Measurements from ENCODE around the gene APBA3. TPM values are rescaled to one million over a fixed set of nuclear protein-coding genes. Genes with fewer than 3 reads are reported as not detected.
"Not testable (repeated sequence)": the region's sequence is repeated elsewhere in the genome, so short reads cannot be mapped to it uniquely, and the experiment has no call there.

Gene APBA3
- total RNA-seq, 1 experiment from 2014 or later, result 34.0 TPM

DNA sequence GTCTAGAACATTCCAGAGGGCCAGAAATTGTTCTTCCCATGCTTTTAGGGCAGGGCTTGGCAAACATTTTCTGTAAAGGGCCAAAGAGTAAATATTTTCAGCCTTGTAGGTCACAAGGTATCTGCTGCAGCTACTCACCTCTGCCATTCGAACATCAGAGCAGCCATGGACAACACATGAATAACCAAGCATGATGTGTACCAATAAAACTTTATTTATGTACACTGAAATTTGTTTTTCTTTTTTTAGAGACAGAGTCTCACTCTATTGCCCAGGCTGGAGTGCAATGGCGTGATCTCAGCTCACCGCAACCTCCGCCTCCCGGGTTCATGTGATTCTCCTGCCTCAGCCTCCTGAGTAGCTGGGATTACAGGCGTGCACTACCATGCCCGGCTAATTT, 3.8 kb downstream of the APBA3 start:
- BruUV-seq (replicated peaks); POLR2A ChIA-PET; H3K4me1 ChIP-seq (ENCODE audit: control insufficient read depth, insufficient read depth, low read length); H3K4me3 ChIP-seq (ENCODE audit: low read depth in 2 of 2, low read length in 2 of 2); DNase-seq (ENCODE audit: low read depth, low spot score); H3K36me3 ChIP-seq (ENCODE audit: control insufficient read depth, insufficient read depth, low read length); in situ Hi-C loops (cut with HindIII; ENCODE audit: low pct_unique_long_range_greater_than_20kb, low sequenced_read_pairs); H3K27me3 ChIP-seq (ENCODE audit: control insufficient read depth, insufficient read depth, low read length); H3K27ac ChIP-seq (ENCODE audit: low read length); H3K9me3 ChIP-seq (ENCODE audit: control insufficient read depth, insufficient read depth, low read depth, low read length); ATAC-seq; CTCF ChIA-PET; intact Hi-C loops (cut with micrococcal nuclease; ENCODE audit: unreplicated experiment): not testable (repeated sequence)

DNA sequence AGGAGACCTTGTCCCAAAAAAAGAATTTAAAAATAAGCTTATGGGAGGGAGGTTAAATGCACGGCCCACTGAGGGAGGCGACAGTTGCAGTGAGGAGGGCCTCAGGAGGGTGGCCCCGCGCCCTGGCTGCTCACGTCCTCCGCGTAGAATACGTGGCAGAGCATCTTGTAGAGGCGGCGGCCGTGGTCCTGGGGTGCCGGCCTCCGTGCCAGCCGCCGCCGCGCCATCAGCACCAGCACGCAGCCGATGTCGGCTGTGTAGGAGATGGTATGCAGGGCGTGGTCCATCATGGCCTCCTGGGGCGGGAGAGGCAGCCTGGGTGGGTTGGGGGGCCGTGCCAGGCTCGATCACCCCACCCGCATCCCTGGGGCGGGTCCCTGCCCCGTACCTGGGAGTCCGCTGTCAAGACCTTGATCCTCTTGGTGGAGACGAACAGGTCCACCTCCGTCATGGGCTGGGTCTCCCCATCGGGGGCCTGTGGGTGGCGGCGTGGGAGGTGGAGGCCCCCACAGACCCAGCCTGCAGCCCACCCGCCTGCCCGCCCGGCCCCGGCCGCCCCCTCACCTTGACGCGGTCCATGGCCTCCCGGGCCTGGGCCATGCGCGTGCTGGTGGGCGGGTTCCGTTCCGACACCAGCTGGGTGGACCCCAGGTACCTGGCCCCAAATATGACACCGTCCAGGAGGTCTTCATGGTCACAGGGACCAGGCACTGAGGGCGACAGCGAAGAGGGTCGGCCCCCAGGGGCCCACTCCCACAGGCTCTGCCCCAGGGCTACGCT, 7.7 kb downstream of the APBA3 start:
- POLR2A ChIA-PET, result no interaction called here
- BruUV-seq (replicated peaks), result no TSS peak
- no peaks in the 10 kb centered on the region for H3K36me3 ChIP-seq (ENCODE audit: control insufficient read depth, insufficient read depth, low read length)

DNA sequence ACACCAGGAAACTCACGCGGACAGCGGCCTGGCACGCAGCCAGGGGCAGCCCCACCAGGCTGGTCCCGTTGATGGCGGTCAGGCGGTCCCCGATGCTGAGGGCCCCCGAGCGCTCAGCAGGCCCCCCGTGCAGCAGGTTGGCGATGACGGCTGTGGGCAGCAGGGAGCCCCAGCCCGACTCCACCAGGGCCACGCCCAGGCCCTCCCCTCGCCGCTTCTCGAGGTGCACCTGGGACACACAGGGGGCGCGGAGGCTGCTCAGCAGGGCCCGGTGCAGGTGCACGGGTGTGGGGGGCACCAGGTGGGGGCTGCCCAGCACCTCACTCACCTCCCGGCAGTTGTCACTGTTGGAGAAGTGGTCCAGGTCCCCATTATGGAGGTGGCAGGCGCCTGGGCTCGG, 9.0 kb downstream of the APBA3 start:
- no peak overlapping the region for H3K4me3 ChIP-seq (ENCODE audit: low read depth in 2 of 2, low read length in 2 of 2)
- ATAC-seq (no peak), DNase-seq (ENCODE audit: low read depth, low spot score) (no peak)
- intact Hi-C loops (cut with micrococcal nuclease; ENCODE audit: unreplicated experiment), result no loop called here
- ChIA-PET POLR2A (no interaction called here), CTCF (no interaction called here)
- H3K9me3 ChIP-seq (ENCODE audit: control insufficient read depth, insufficient read depth, low read depth, low read length), result no peaks in the 10 kb centered on the region
- no peaks in the 10 kb centered on the region for H3K36me3 ChIP-seq (ENCODE audit: control insufficient read depth, insufficient read depth, low read length)
- no peaks in the 10 kb centered on the region for H3K4me1 ChIP-seq (ENCODE audit: control insufficient read depth, insufficient read depth, low read length)
- H3K27me3 ChIP-seq (ENCODE audit: control insufficient read depth, insufficient read depth, low read length), result no peaks in the 10 kb centered on the region
- TF ChIP-seq TCF7L2 (IDR thresholded peaks at IDR 0.05; ENCODE audit: low read depth, low read length) (no peak), SIN3A (IDR thresholded peaks at IDR 0.05; ENCODE audit: borderline replicate concordance, insufficient read depth, low read depth, low read length) (no peak), POLR2AphosphoS5 (IDR thresholded peaks at IDR 0.05; ENCODE audit: low read depth, low read length) (no peak)
- TF ChIP-seq, protein P1, sequence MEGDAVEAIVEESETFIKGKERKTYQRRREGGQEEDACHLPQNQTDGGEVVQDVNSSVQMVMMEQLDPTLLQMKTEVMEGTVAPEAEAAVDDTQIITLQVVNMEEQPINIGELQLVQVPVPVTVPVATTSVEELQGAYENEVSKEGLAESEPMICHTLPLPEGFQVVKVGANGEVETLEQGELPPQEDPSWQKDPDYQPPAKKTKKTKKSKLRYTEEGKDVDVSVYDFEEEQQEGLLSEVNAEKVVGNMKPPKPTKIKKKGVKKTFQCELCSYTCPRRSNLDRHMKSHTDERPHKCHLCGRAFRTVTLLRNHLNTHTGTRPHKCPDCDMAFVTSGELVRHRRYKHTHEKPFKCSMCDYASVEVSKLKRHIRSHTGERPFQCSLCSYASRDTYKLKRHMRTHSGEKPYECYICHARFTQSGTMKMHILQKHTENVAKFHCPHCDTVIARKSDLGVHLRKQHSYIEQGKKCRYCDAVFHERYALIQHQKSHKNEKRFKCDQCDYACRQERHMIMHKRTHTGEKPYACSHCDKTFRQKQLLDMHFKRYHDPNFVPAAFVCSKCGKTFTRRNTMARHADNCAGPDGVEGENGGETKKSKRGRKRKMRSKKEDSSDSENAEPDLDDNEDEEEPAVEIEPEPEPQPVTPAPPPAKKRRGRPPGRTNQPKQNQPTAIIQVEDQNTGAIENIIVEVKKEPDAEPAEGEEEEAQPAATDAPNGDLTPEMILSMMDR (IDR thresholded peaks at IDR 0.05), result no peak
- TF ChIP-seq, protein P2, sequence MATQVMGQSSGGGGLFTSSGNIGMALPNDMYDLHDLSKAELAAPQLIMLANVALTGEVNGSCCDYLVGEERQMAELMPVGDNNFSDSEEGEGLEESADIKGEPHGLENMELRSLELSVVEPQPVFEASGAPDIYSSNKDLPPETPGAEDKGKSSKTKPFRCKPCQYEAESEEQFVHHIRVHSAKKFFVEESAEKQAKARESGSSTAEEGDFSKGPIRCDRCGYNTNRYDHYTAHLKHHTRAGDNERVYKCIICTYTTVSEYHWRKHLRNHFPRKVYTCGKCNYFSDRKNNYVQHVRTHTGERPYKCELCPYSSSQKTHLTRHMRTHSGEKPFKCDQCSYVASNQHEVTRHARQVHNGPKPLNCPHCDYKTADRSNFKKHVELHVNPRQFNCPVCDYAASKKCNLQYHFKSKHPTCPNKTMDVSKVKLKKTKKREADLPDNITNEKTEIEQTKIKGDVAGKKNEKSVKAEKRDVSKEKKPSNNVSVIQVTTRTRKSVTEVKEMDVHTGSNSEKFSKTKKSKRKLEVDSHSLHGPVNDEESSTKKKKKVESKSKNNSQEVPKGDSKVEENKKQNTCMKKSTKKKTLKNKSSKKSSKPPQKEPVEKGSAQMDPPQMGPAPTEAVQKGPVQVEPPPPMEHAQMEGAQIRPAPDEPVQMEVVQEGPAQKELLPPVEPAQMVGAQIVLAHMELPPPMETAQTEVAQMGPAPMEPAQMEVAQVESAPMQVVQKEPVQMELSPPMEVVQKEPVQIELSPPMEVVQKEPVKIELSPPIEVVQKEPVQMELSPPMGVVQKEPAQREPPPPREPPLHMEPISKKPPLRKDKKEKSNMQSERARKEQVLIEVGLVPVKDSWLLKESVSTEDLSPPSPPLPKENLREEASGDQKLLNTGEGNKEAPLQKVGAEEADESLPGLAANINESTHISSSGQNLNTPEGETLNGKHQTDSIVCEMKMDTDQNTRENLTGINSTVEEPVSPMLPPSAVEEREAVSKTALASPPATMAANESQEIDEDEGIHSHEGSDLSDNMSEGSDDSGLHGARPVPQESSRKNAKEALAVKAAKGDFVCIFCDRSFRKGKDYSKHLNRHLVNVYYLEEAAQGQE (IDR thresholded peaks at IDR 0.05; ENCODE audit: insufficient read depth in 1 of 2, low read depth in 2 of 2, low read length in 1 of 2), result no peak
- BruUV-seq (replicated peaks), result no TSS peak
- H3K27ac ChIP-seq (ENCODE audit: low read length), result no peak overlapping the region
- in situ Hi-C loops (cut with HindIII; ENCODE audit: low pct_unique_long_range_greater_than_20kb, low sequenced_read_pairs), result no loop called here

More for the DNA sequence above, 7.7 kb downstream of the APBA3 start:
- Histone ChIP-seq H3K9me3 (ENCODE audit: control insufficient read depth, insufficient read depth, low read depth, low read length) (no peaks in the 10 kb centered on the region), H3K4me1 (ENCODE audit: control insufficient read depth, insufficient read depth, low read length) (no peaks in the 10 kb centered on the region), H3K27me3 (ENCODE audit: control insufficient read depth, insufficient read depth, low read length) (no peaks in the 10 kb centered on the region), H3K4me3 (ENCODE audit: low read depth in 2 of 2, low read length in 2 of 2) (no peak overlapping the region), H3K27ac (ENCODE audit: low read length) (no peak overlapping the region)
- CTCF ChIA-PET, result no interaction called here
- ATAC-seq, result no peak
- TF ChIP-seq, protein P1 (IDR thresholded peaks at IDR 0.05), result no peak
- TF ChIP-seq SIN3A (IDR thresholded peaks at IDR 0.05; ENCODE audit: borderline replicate concordance, insufficient read depth, low read depth, low read length) (no peak), POLR2AphosphoS5 (IDR thresholded peaks at IDR 0.05; ENCODE audit: low read depth, low read length) (no peak), TCF7L2 (IDR thresholded peaks at IDR 0.05; ENCODE audit: low read depth, low read length) (no peak)
- TF ChIP-seq, protein P2 (IDR thresholded peaks at IDR 0.05; ENCODE audit: insufficient read depth in 1 of 2, low read depth in 2 of 2, low read length in 1 of 2), result no peak
- intact Hi-C loops (cut with micrococcal nuclease; ENCODE audit: unreplicated experiment) (no loop called here), in situ Hi-C loops (cut with HindIII; ENCODE audit: low pct_unique_long_range_greater_than_20kb, low sequenced_read_pairs) (no loop called here)
- no peak for DNase-seq (ENCODE audit: low read depth, low spot score)

All from Panc1 (cell line).